ENCODE measurements around the gene PALLD.

- no peak for TF ChIP-seq CTCF (optimal IDR thresholded peaks at IDR 0.05 in 1 of 3, IDR thresholded peaks at IDR 0.05 in 1 of 3, conservative IDR thresholded peaks at IDR 0.05 in 1 of 3; ENCODE audit: extremely low read depth in 1 of 3, insufficient read depth in 2 of 3, low read length in 3 of 3)
- TF ChIP-seq EZH2 (IDR thresholded peaks at IDR 0.05; ENCODE audit: low read length) = no peak
Measured at GRCh38 chr4:168781926-168782325, 285.1 kb downstream of the PALLD start.

All from keratinocyte (primary cell).